ENCODE measurements around the gene ARSB. TPM values are rescaled to one million over a fixed set of nuclear protein-coding genes. Genes with fewer than 3 reads are reported as not detected.

ARSB gene
- polyA plus RNA-seq, 2 of the 4 experiments (the other 2 are of a cell fraction) = 8.4 to 13.4 TPM

DNA sequence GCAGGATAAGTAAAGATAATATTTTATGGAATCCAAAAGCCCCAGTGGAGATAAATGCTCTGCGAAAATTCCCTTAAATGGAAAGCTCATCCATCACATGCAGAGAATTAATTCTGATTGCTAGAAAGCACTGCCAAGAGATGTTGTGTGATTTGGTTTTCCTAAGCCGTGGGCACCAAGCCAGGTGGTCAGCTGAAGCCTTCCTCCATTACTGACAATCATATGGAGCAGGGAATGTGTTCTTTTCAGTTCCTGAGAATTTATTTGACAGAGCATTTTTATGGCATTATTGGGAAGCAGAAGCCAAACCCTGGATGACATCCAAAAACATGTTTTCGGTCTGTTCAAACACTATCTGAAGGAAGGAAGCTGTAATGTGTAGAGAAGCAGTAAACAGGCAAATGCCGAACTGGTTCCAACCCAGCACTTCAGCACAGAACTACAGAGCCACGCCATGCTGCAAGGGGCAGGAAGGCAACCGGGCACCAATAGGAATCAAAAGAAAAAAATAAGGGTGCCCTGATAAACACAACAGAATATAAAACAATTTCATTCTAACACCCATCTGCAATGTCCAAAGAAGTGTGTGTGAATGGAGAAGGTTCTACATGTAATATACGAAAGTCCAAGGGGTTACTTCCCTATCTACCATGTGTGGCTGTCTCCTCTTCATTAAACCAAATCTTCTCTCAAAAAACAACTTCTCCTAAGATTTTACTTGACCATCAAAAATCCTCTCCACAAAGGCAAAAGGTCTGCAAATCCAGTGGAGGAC is 12.3 kb downstream of the ARSB start:
- no peak for ATAC-seq
- POLR2A ChIA-PET = no interaction called here

DNA sequence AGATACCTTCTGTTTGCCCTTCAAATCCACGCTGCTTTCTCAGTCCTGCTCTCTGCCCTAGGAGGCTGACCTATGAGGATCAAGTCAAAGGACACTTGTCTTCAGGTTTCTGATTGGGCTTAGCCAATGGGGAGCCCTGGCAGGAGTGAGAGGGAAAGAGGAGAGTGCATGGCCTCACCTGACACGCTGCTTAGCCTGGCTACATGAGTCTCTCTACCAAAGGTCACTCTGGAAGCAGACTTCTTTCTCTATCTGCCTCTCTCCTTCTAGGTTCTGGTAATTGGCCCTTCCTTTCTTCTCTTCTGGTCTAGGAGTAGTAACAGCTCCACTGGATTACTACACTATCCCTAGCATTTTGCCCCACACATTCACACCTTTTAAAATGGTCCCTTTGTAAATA is 13.1 kb downstream of the ARSB start:
- CTCF ChIA-PET = interaction anchor here (0.9 to 1.5 kb wide), 2 partner anchors 8 to 504 kb away, joined by 3 to 4 read pairs; no protein-coding TSS in a partner anchor
- Histone ChIP-seq H3K4me3 (no peak overlapping the region), H3K4me1 (peaks cover 4% of the 10 kb centered on the region; the same call in 1 of the 3 replicates), H3K4me2 (no peak overlapping the region), H3K27ac (no peak overlapping the region), H3K9me3 (no peaks in the 10 kb centered on the region)
- POLR2A ChIA-PET = no interaction called here
- DNase-seq (ENCODE audit: low read depth in 1 of 2, low spot score in 1 of 2) = no peak
- TF ChIP-seq, protein P1, sequence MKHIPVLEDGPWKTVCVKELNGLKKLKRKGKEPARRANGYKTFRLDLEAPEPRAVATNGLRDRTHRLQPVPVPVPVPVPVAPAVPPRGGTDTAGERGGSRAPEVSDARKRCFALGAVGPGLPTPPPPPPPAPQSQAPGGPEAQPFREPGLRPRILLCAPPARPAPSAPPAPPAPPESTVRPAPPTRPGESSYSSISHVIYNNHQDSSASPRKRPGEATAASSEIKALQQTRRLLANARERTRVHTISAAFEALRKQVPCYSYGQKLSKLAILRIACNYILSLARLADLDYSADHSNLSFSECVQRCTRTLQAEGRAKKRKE (CRISPR knock-in tag; IDR thresholded peaks at IDR 0.05; ENCODE audit: low read depth) = no peak
- no peak for TF ChIP-seq MYC (IDR thresholded peaks at IDR 0.05; ENCODE audit: borderline replicate concordance, low read length)
- no peak for TF ChIP-seq RAD21 (conservative IDR thresholded peaks at IDR 0.05 in 1 of 2, IDR thresholded peaks at IDR 0.05 in 1 of 2)
- no peak for TF ChIP-seq ZFP36 (IDR thresholded peaks at IDR 0.05; ENCODE audit: borderline replicate concordance, partially characterized antibody)
- no peak for TF ChIP-seq ESRRA (IDR thresholded peaks at IDR 0.05; ENCODE audit: borderline replicate concordance, low read length)
- no peak for TF ChIP-seq POLR2AphosphoS2 (conservative IDR thresholded peaks at IDR 0.05; ENCODE audit: low read length)
- no peak for TF ChIP-seq SREBF2 (IDR thresholded peaks at IDR 0.05)
- no peak for TF ChIP-seq NR3C1 (IDR thresholded peaks at IDR 0.05)
- TF ChIP-seq CEBPB (IDR thresholded peaks at IDR 0.05) = no peak
- ATAC-seq = no peak
- no peak for FAIRE-seq
- whole genome bisulfite sequencing (ENCODE audit: missing lambda C conversion rate) = 64% methylated on average over 2 of the region's 2 CpGs

More for the DNA sequence above, 12.3 kb downstream of the ARSB start:
- no peak overlapping the region for H3K27ac ChIP-seq
- CTCF ChIA-PET = interaction anchor here (1.4 to 2.0 kb wide), 4 partner anchors 8 to 435 kb away, joined by 3 to 7 read pairs (median 5); partner anchors contain the start of gene ARSB
- FAIRE-seq (no peak), DNase-seq (ENCODE audit: low read depth in 1 of 2, low spot score in 1 of 2) (no peak)
- H3K4me3 ChIP-seq = no peak overlapping the region
- H3K4me1 ChIP-seq = peaks cover 4% of the 10 kb centered on the region; the same call in 1 of the 3 replicates
- TF ChIP-seq MAZ (IDR thresholded peaks at IDR 0.05; ENCODE audit: borderline replicate concordance, low read depth, low read length) (no peak), MYC (IDR thresholded peaks at IDR 0.05; ENCODE audit: borderline replicate concordance, low read length) (no peak), SREBF2 (IDR thresholded peaks at IDR 0.05) (no peak), MAFK (IDR thresholded peaks at IDR 0.05; ENCODE audit: partially characterized antibody) (no peak)
- no peak overlapping the region for H3K4me2 ChIP-seq
- 71% methylated on average over 7 of the region's 7 CpGs for WGBS (ENCODE audit: missing lambda C conversion rate)
- H3K9me3 ChIP-seq = no peaks in the 10 kb centered on the region

DNA sequence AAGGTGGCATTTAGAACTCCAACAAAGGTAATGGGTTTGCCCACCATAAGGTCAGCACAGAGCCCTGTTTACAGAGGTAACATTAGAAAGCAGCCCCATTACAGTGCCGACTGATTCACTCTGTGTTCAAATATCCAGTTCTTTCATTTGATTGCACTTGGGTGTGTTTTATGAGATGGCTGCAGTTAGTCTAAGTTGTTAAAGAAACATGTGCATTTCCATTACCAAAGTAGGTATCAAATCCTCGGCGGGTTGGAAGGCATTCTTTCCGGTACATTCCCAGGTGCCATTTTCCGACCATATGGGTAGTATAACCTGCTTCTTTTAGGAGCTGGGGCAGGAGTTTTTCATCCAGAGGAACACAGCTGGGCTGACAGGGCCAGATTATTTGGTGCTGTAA is 16.3 kb downstream of the ARSB start:
- ChIA-PET CTCF (no interaction called here), POLR2A (no interaction called here)
- Histone ChIP-seq H3K4me3 (no peak overlapping the region), H3K4me1 (peaks cover 4% of the 10 kb centered on the region; the same call in 1 of the 3 replicates), H3K9me3 (no peaks in the 10 kb centered on the region), H3K27ac (no peak overlapping the region), H3K4me2 (no peak overlapping the region)
- no peak for DNase-seq (ENCODE audit: low read depth in 1 of 2, low spot score in 1 of 2)
- WGBS (ENCODE audit: missing lambda C conversion rate) = 91% methylated on average over 5 of the region's 5 CpGs
- TF ChIP-seq, protein P2, sequence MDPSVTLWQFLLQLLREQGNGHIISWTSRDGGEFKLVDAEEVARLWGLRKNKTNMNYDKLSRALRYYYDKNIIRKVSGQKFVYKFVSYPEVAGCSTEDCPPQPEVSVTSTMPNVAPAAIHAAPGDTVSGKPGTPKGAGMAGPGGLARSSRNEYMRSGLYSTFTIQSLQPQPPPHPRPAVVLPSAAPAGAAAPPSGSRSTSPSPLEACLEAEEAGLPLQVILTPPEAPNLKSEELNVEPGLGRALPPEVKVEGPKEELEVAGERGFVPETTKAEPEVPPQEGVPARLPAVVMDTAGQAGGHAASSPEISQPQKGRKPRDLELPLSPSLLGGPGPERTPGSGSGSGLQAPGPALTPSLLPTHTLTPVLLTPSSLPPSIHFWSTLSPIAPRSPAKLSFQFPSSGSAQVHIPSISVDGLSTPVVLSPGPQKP (IDR thresholded peaks at IDR 0.05; ENCODE audit: low read depth, low read length) = no peak
- TF ChIP-seq, protein P3, sequence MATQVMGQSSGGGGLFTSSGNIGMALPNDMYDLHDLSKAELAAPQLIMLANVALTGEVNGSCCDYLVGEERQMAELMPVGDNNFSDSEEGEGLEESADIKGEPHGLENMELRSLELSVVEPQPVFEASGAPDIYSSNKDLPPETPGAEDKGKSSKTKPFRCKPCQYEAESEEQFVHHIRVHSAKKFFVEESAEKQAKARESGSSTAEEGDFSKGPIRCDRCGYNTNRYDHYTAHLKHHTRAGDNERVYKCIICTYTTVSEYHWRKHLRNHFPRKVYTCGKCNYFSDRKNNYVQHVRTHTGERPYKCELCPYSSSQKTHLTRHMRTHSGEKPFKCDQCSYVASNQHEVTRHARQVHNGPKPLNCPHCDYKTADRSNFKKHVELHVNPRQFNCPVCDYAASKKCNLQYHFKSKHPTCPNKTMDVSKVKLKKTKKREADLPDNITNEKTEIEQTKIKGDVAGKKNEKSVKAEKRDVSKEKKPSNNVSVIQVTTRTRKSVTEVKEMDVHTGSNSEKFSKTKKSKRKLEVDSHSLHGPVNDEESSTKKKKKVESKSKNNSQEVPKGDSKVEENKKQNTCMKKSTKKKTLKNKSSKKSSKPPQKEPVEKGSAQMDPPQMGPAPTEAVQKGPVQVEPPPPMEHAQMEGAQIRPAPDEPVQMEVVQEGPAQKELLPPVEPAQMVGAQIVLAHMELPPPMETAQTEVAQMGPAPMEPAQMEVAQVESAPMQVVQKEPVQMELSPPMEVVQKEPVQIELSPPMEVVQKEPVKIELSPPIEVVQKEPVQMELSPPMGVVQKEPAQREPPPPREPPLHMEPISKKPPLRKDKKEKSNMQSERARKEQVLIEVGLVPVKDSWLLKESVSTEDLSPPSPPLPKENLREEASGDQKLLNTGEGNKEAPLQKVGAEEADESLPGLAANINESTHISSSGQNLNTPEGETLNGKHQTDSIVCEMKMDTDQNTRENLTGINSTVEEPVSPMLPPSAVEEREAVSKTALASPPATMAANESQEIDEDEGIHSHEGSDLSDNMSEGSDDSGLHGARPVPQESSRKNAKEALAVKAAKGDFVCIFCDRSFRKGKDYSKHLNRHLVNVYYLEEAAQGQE (IDR thresholded peaks at IDR 0.05) = no peak
- no peak for TF ChIP-seq CHD4 (IDR thresholded peaks at IDR 0.05; ENCODE audit: borderline replicate concordance)
- TF ChIP-seq JUN (IDR thresholded peaks at IDR 0.05) = no peak
- TF ChIP-seq HOXB5 (CRISPR knock-in tag; IDR thresholded peaks at IDR 0.05) = no peak
- TF ChIP-seq JUNB (IDR thresholded peaks at IDR 0.05) = no peak
- no peak for TF ChIP-seq NPAS2 (CRISPR knock-in tag; IDR thresholded peaks at IDR 0.05; ENCODE audit: borderline replicate concordance)
- TF ChIP-seq, protein P4, sequence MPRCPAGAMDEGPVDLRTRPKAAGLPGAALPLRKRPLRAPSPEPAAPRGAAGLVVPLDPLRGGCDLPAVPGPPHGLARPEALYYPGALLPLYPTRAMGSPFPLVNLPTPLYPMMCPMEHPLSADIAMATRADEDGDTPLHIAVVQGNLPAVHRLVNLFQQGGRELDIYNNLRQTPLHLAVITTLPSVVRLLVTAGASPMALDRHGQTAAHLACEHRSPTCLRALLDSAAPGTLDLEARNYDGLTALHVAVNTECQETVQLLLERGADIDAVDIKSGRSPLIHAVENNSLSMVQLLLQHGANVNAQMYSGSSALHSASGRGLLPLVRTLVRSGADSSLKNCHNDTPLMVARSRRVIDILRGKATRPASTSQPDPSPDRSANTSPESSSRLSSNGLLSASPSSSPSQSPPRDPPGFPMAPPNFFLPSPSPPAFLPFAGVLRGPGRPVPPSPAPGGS (IDR thresholded peaks at IDR 0.05) = no peak
- TF ChIP-seq BHLHE40 (IDR thresholded peaks at IDR 0.05; ENCODE audit: low read depth, low read length) = no peak
- TF ChIP-seq HOXA7 (CRISPR knock-in tag; IDR thresholded peaks at IDR 0.05) = no peak
- TF ChIP-seq HOXB13 (CRISPR knock-in tag; IDR thresholded peaks at IDR 0.05; ENCODE audit: low read depth) = no peak
- no peak for TF ChIP-seq SMC3 (IDR thresholded peaks at IDR 0.05)
- TF ChIP-seq CBX8 (IDR thresholded peaks at IDR 0.05) = no peak
- TF ChIP-seq HDAC2 (IDR thresholded peaks at IDR 0.05) = no peak
- no peak for TF ChIP-seq ESRRA (IDR thresholded peaks at IDR 0.05; ENCODE audit: borderline replicate concordance, low read length)
- ATAC-seq = no peak
- no peak for FAIRE-seq

Measured in A549 (cell line).